AG10803 (cell line): Measurements from ENCODE around the gene IRX1.

Experiments
- DNase-seq: peaks from one replicate; pipeline ENCODE4 v3.0.0; 2010; ENCODE audit warnings: low read depth
- H3K4me3 ChIP-seq: 2 replicates; pipeline ENCODE4 v1.5.1; 2011; ENCODE audit warnings: mild to moderate bottlenecking, low read length, control low read depth
- TF ChIP-seq, protein P1 (sequence below): conservative IDR thresholded peaks from 2 replicates; pipeline ENCODE4 v1.5.1; 2011; ENCODE audit warnings: mild to moderate bottlenecking, low read length, control low read depth, inconsistent platforms

Gene IRX1

DNA sequence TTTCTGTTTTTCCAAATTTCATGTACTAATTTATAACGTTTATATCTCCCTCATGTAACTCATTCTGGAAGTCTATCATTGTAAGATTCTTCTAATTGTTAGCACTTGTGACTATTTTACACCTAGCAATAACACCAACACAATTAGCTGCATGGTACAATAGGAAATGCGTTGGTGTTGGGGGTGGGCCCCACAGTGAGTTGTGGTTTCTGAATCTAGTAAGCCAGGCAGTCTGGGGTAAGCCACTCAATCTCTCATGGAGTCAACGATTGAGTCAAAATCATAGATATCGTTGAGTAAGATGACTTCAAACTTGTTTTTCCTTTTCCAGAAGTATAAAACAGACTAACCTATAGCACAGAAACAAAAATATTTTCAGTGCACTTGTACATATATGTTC is 30.0 kb downstream of the IRX1 start:
- DNase-seq = no peak
- TF ChIP-seq, protein P1, sequence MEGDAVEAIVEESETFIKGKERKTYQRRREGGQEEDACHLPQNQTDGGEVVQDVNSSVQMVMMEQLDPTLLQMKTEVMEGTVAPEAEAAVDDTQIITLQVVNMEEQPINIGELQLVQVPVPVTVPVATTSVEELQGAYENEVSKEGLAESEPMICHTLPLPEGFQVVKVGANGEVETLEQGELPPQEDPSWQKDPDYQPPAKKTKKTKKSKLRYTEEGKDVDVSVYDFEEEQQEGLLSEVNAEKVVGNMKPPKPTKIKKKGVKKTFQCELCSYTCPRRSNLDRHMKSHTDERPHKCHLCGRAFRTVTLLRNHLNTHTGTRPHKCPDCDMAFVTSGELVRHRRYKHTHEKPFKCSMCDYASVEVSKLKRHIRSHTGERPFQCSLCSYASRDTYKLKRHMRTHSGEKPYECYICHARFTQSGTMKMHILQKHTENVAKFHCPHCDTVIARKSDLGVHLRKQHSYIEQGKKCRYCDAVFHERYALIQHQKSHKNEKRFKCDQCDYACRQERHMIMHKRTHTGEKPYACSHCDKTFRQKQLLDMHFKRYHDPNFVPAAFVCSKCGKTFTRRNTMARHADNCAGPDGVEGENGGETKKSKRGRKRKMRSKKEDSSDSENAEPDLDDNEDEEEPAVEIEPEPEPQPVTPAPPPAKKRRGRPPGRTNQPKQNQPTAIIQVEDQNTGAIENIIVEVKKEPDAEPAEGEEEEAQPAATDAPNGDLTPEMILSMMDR = no peak
- no peak overlapping the region for H3K4me3 ChIP-seq

GRCh38 chr5:3634061-3634460 is 38.4 kb downstream of the IRX1 start:
- DNase-seq = no peak
- H3K4me3 ChIP-seq = no peak overlapping the region
- TF ChIP-seq, protein P1 = no peak

DNA sequence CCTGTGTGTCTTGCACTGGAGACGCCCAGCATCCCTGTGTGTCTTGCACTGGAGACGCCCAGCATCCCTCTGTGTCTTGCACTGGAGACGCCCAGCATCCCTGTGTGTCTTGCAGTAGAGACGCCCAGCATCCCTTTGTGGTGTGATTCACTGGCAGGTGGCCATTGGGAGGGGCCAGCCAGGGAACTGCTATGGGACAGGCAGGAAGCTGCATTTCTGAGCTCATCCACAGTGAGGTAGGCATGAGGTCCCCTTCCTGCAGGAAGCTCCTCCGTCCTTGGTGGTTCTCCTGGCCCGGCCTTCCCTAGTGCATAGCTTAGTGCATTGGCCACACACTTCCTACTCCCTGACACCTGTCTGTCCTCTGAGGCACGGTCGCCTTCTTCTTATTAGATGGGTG is 43.5 kb downstream of the IRX1 start:
- DNase-seq = no peak
- TF ChIP-seq, protein P1 = no peak
- H3K4me3 ChIP-seq = no peak overlapping the region

DNA sequence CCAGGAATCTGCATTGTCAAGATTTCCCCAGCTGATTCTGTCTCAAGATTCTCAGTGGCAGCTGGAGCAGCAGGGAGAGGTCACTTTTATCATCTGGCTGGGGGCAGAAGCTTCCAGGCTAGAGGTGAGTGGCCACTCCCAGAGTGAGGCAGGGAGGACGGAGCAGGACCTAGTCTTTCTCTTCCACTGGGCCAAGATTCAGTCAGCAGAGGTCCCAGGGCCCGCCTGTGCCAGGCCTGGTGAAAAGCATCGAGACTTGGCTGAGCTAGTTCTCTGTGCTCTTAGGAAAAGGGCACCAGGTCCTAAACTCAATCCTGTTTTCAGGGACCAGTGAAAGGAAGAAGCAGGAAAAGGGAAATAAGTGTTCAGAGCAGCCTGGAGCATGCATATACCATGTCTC is 46.6 kb downstream of the IRX1 start:
- no peak overlapping the region for H3K4me3 ChIP-seq
- DNase-seq = no peak
- TF ChIP-seq, protein P1 = no peak

- TF ChIP-seq, protein P1 = no peak
- DNase-seq = no peak
- no peak overlapping the region for H3K4me3 ChIP-seq
Measured at GRCh38 chr5:3650320-3650719, 54.7 kb downstream of the IRX1 start.

DNA sequence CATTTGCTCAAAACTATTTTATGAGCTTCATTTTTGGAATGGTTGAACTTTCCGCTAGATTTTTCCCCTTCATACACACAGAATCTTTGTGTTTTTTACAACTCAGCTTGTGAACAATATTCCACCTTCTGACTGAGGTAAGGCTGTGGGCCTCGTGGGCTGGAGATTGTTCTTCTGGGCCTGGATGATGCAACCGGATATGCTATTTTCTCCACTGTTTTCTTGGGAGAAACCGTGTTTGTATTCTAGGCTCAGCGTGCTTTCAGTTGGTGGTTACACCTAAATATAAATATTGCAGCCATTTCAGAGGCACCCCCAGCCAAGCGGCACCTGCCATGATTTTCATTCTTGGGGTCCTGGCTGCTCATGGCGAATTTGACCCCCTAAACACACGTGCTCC is 55.2 kb downstream of the IRX1 start:
- DNase-seq = no peak
- TF ChIP-seq, protein P1 = no peak
- H3K4me3 ChIP-seq = no peak overlapping the region
